Activated CD4-positive, alpha-beta T cell treated with anti-CD3 and anti-CD28 coated beads, Interleukin-2, Interleukin-6, amounts not matched to agents 100 ng/mL and 50 ng/mL, durations not matched to agents 16 hours and 8 hours (primary cell): ENCODE data around the gene CIAO3.
"Not testable (repeated sequence)": the region's sequence is repeated elsewhere in the genome, so short reads cannot be mapped to it uniquely, and the experiment has no call there.

Experiments
- DNase-seq: peaks from one replicate; pipeline ENCODE4 v3.0.0-alpha.2; 2020

The CIAO3 gene

GRCh38 chr16:740764-741505, at the start of gene CIAO3:
Gene CIAO3 (minus strand): TSS chr16:740997. CDS start chr16:740985, 12 bp downstream.
- DNase-seq = peak; percentile 94

DNA sequence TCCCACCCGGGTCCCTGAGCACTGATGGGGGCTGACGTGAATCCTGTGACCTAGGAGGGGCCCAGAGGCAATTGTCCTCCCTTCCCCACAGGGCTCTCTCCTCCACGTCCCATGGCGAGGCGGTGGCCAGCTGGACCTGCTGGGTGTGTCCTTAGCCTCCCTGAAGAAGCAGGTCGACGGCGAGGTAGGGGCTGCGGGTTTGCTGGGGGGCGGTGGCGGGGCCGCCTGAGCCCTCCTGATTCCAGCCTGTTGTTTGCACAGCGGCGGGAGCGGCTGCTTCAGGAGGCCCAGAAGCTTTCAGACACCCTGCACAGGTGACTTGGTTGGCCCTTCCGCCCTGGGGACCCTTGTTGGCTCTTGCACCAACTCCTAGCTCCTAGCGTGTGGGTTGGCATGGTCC, 49.3 kb upstream of the CIAO3 start:
- no peak for DNase-seq

- no peak for DNase-seq
Observed at GRCh38 chr16:789191-789850, 48.5 kb upstream of the CIAO3 start.

GRCh38 chr16:788399-789126, 47.8 kb upstream of the CIAO3 start, which contains the start of gene CHTF18:
Gene CHTF18 (plus strand): TSS chr16:788620. CDS start chr16:788685, 65 bp downstream.
- peak; percentile 96 for DNase-seq

GRCh38 chr16:787978-788398, 47.2 kb upstream of the CIAO3 start, which contains the start of gene RPUSD1:
Gene RPUSD1 (minus strand): TSS chr16:788381. CDS start chr16:787737, 644 bp downstream.
- peak; percentile 18 for DNase-seq

DNA sequence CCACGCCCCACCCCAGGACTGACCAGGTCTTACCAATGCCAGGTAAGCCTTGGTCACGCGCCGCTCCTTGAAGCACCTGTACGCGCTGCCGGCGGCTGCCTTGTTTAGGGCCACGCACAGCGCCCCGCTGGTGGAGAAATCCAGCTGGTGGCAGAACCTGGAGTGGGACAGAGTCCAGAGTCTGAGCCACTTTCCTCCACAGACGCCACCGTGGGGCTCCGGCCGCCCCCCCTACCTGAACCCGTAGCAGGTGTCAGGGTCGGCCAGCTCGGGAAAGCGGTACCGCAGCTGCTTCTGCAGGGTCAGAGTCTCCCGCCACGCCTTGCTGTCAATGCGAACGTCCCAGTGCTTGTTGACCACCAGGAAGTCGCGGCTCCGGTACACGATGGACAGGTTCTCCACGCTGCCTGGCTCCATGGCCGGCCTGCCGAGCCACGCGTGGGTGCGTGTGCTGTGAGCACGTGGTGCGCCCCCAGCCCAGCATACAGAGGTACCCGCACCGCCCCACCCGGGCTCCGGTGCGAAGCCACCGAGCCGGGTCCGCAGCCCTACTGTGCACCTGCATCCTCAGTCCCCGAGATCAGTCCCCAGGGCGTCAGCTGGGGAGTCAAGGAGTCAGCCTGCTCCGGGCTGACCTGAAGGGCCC, 46.6 kb upstream of the CIAO3 start:
- no peak for DNase-seq

DNA sequence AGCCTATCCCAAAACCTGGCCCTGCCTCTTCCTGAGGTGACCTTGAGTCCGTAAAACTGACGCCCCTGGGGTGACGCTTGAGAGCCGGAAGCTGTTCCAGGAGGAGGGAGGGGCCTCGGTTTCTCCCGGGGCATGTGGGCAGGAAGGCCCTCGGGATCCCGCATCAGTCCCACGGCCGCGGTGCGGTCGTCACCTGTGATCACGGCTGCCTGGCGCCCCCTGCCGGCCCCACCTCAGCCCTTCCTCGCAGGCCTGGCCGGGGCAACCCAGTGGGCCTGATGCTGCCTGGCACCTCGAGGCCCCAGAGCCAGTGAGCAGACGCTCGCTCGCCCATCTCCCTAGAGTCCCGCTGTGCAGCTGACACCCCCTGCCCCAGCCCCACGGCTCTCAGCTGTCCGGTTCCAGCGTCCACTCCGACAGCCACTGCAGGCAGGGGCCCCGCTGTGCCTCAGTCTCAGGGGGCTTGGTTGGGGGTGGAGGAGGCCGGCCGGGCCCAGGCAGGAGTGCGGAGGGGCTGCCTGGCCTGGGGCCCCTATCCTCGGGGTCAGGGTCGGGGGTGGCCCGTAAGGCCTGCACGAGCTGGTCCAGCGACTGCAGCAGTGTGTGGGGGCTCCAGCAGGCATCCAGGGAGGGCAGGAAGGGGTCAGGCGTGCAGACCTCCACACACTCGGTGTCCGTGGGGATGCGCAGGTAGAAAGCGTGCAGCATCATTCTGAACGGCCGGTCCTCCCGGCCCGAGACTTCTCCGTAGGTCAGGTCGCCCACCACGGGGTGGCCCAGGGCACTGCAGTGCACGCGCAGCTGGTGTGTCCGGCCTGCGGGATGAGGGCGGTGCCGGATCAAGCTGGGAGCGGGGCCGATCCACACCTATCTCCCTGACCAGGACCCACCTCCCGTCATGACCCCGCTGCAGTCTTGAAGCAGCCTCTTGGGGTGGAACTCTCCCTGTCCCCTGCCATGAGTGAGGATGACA, 45.1 kb upstream of the CIAO3 start:
- peak; percentile 86 for DNase-seq

- DNase-seq = no peak
Observed at GRCh38 chr16:784431-784830, 43.6 kb upstream of the CIAO3 start.

DNA sequence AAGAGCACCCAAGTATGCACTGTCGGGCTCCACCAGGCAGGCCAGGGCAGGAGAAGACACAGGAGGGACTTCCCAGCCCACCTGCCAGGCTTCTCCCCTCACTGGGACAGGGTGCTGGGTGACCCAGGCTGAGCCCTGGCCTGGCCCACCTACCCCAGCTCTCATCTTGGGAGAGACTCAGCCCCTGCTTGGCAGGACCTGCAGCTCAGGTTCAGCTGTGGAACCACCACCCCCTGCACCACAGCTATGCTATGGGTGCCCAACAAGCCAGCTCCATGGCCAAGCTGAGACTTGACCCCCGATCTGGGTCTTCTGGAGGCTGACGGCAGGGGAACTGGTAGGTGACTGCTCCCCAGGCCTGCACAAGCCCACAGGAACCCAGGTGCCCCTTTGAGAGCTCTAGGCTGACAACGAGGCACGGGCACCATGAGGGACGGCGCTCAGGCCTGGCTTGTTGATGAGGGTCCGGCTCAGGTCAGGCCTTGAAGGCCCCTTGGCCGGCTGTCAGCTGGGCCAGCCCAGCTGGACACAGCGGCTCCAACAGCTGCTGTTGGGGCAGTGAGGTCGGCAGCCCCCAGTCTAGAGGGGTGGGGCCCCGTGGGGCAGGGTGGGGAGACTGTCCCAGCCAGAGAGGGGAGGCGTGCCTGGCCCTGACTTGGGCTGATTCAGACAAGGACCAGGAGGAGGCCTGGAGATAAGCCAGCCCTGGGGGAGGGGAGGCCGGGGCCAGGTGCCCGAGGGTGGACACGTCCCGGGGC, 42.8 kb upstream of the CIAO3 start:
- DNase-seq = no peak

DNA sequence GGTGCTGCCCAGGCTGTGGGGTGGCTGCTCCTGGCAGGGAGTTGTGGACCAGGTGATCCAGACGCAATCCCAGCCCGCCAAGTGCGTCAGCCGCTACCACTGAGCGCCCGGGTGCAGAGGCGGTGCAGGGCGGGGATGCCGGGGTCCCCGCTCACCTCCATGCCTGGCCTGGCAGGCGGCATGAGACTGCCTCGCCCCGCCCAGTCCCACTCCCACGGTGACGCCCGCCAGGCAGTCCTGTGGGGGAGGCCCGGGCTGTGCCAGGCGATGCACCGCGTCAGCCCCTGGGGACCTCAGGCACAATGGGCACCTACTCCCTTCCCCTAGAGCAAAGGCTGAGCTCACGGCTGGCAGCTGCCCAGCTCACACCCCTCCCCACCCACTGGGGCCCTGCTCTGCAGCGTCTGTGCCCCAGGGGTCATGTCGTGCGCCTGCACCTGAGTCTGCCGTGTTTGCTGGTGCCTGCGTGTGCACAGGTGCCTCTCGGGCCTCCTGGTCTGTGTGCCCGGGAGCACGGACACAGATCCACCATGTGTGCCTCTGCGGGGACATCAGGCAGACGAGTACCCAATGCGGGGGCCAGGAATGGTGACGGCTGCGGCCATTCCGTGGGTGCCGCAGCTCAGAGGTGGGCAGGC, 42.1 kb upstream of the CIAO3 start:
- no peak for DNase-seq

DNA sequence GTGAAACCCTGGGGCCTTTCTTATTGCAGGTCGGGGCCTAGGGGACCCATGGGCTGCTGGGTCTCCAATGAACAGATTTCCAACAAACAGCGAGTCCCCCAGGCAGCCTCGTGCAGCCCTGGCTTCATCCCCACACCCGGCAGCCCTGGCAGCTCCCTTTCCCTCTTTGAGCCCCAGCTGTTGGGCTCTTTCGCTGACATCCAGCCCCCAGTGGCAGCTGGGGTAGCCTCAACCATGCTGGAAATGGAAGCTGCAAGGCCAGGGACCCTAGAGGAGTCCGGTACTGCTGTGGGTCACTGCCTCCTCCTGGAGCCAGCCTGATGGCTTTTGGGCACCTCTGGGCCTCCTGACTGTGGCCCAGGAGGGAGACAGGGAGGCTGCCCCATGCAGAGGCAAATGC, 41.5 kb upstream of the CIAO3 start:
- no peak for DNase-seq

DNA sequence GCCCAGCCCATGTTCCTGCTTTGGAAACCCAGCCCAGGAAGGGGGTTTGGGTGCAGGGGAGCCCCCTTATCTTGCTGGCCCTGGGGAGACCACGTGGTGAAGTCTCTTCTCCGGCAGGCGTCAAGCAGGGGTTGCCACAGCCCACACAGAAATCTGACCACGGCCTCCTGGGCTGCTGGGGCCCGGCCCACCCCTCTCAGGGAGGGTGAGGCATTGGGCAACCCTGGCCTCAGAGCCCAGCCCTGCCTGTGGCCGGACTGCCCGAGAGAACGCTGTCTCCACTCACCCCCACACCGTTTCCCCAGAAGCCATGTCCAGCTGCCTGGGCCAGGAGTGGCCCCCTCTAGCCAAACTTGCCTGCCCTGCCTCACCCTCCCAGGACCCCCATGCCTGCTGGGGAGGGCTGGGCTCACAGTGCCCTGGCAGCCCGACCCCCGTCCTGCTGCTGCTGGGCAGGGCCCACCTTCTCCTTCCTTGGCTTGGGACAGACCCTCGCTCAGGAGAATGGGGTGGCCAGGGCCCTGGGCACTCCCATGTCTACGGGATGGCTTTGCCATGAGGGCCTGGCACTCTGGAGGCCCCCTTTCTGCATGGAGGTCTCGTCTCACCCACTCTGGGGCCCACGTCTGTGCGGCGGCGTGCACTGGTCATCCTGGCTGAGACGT, 40.7 kb upstream of the CIAO3 start:
- DNase-seq = no peak

DNA sequence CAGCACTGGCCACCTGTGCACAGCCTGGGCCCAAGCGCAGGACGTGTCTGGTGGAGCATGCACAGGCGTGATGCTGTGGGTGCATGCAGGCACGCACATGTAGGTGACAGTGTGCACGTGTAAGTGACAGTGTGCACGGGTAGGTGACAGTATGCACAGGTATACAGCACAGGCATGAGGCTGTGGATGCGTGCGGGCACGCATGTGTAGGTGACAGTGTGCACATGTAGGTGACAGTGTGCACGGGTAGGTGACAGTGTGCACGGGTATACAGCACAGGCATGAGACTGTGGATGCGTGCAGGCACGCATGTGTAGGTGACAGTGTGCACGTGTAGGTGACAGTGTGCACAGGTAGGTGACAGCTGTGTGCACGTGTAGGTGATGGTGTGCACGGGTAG, 39.5 kb upstream of the CIAO3 start:
- DNase-seq = no peak

DNA sequence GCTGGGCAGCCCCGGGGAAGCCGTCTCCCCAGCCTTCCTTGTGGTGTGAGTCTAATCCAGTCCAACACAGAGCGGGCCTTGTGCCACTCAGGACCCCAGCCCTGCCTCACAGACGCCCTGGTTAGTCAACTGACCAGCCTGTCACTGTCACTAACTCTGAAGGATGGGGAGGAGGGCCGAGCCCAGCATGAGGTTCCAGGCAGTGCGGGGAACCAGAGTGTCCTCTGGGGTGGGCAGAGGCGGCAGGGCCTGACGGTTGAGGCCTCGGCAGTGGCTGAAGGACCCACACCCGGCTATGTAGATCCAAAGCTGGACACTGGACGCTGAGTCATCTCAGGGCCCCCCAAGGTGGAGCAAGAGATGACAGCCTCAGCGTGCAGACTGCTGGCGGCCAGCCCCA, 38.8 kb upstream of the CIAO3 start:
- DNase-seq = no peak

DNA sequence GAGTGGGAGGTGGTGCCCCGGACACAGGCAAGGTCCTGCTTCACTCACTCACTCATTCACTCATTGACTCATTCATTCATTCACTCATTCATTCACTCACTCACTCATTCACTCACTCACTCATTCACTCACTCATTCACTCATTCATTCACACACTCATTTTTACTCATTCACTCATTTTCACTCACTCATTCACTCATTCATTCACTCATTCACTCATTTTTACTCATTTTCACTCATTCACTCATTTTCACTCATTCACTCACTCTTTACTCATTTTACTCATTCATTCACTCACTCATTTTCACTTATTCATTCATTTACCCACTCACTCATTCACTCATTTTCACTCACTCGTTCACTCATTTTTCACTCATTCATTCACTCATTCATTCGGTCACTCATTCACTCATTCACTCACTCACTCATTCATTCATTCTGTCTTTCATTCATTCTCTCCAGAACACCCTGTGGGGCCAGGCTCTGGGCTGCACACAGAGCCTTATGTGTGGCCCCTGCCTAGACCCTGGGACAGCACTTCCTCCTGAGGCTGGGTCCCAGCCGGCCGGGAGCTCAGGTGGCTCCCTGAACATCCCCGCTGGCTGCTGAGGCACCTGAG, 38.2 kb upstream of the CIAO3 start:
- DNase-seq = no peak

GRCh38 chr16:778447-778846, 37.6 kb upstream of the CIAO3 start:
- DNase-seq = no peak

GRCh38 chr16:777826-778225, 37.0 kb upstream of the CIAO3 start:
- no peak for DNase-seq

DNA sequence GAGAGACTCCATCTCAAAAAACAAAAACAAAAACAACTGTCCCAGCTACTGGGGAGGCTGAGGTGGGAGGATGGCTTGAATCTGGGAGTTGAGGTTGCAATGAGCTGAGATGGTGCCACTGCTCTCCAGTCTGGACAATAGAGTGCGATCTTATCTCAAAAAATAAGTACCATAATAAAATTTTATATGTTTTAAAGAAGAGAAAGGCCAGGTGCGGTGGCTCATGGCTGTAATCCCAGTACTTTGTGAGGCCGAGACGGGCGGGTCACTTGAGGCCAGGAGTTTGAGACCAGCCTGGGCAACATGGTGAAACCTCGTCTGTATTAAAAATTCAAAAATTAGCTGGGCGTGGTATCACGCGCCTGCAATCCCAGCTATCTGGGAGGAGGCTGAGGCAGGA, 36.0 kb upstream of the CIAO3 start:
- no peak for DNase-seq

GRCh38 chr16:776298-776697, 35.5 kb upstream of the CIAO3 start:
- not testable (repeated sequence) for DNase-seq
